ENCODE data around the gene ZDHHC13. TPM values are rescaled to one million over a fixed set of nuclear protein-coding genes. Genes with fewer than 3 reads are reported as not detected.

ZDHHC13 gene
- total and polyA plus RNA-seq, 2 of the 8 experiments (the other 6 are each of a cell fraction or from before 2014, with no cell fraction given): 22.4 to 24.1 TPM

- Histone ChIP-seq H2BK12ac (ENCODE audit: low read depth, low read length) (no peak overlapping the region), H3K4me1 (replicated peaks in 1 of 4; ENCODE audit: control insufficient read depth in 3 of 4, insufficient read depth in 4 of 4, low read length in 3 of 4) (no peaks in the 10 kb centered on the region), H3K56ac (replicated peaks; ENCODE audit: insufficient read length, low read depth, low read length) (no peak overlapping the region), H3K23ac (ENCODE audit: insufficient read length) (no peak overlapping the region), H4K5ac (ENCODE audit: insufficient read length, low read depth, low read length) (no peak overlapping the region), H3K36me3 (ENCODE audit: control insufficient read depth in 2 of 4, insufficient read depth in 4 of 4, low read length in 3 of 4) (peaks cover 3 to 45% (median 24%) of the 10 kb centered on the region in 4 experiments; a peak in 7 of 8 replicates), H3K27me3 (replicated peaks in 1 of 4; ENCODE audit: control insufficient read depth in 3 of 4, extremely low read depth in 1 of 4, insufficient read depth in 3 of 4, low read length in 3 of 4) (no peaks in the 10 kb centered on the region), H4K8ac (ENCODE audit: extremely low read depth, insufficient read depth, low read length) (no peak overlapping the region), H4K20me1 (replicated peaks in 1 of 2; ENCODE audit: control insufficient read depth in 1 of 2, insufficient read depth in 2 of 2, low read length in 2 of 2) (peaks cover 0 to 2% of the 10 kb centered on the region in 2 experiments), H2BK20ac (ENCODE audit: low read length) (no peak overlapping the region), H4K91ac (replicated peaks; ENCODE audit: insufficient read length, low read length) (no peak overlapping the region), H3K9ac (replicated peaks in 1 of 4; ENCODE audit: extremely low read depth in 1 of 4, low read depth in 3 of 4, low read length in 3 of 4) (no peak overlapping the region), H3K18ac (ENCODE audit: extremely low read depth, low read length) (no peak overlapping the region), H3K79me2 (ENCODE audit: control insufficient read depth in 1 of 2, insufficient read depth in 2 of 2, low read length in 2 of 2) (no peaks in the 10 kb centered on the region), H3K9me3 (ENCODE audit: insufficient read depth in 2 of 2, low read depth in 1 of 2, low read length in 1 of 2) (no peaks in the 10 kb centered on the region), H2BK120ac (replicated peaks; ENCODE audit: low read depth, low read length) (no peak overlapping the region), H2BK15ac (ENCODE audit: low read length) (no peak overlapping the region), H3K27ac (ENCODE audit: low read depth, low read length) (no peak overlapping the region), H3K4ac (replicated peaks; ENCODE audit: insufficient read length, low read depth, low read length) (no peak overlapping the region), H2AFZ (ENCODE audit: low read length) (no peak overlapping the region), H3K4me2 (ENCODE audit: insufficient read depth in 1 of 2, low read depth in 2 of 2, low read length in 2 of 2) (no peak overlapping the region), H2AK5ac (ENCODE audit: low read depth, low read length) (no peak overlapping the region), H2BK5ac (ENCODE audit: low read depth, low read length) (no peak overlapping the region), H3K23me2 (ENCODE audit: low read depth, low read length) (no peaks in the 10 kb centered on the region), H3K14ac (ENCODE audit: insufficient read length) (no peak overlapping the region), H3K4me3 (ENCODE audit: extremely low read depth in 1 of 4, insufficient read depth in 2 of 4, low read depth in 3 of 4, low read length in 4 of 4) (no peak overlapping the region), H3K79me1 (ENCODE audit: low read depth, low read length) (no peaks in the 10 kb centered on the region)
- DNase-seq (ENCODE audit: low read depth in 1 of 2, low spot score in 2 of 2): no peak
- POLR2A ChIA-PET (ENCODE audit: partially characterized antibody): no interaction called here
- WGBS, 2 experiments (ENCODE audit: extremely low coverage in 1 of 2, insufficient coverage in 1 of 2, insufficient read length in 1 of 2, insufficient replicate concordance in 2 of 2, low coverage in 1 of 2, low lambda C conversion rate in 2 of 2, missing lambda C conversion rate in 1 of 2): 92% methylated on average over 7 of the region's 7 CpGs; no CpG with 5 or more reads in 1 of the 2 experiments
- FAIRE-seq: no peak
- CTCF ChIA-PET (ENCODE audit: partially characterized antibody): interaction anchor here (1.2 kb wide), 1 partner anchor 103 kb away, joined by 6 read pairs; no protein-coding TSS in a partner anchor
- TF ChIP-seq CTCF (IDR thresholded peaks at IDR 0.05; ENCODE audit: control extremely low read depth in 1 of 3, insufficient read depth in 1 of 3, low read depth in 1 of 3, low read length in 3 of 3) (no peak), SP4 (IDR thresholded peaks at IDR 0.05; ENCODE audit: low read length) (no peak), JUN (IDR thresholded peaks at IDR 0.05; ENCODE audit: low read depth, low read length) (no peak), RFX5 (IDR thresholded peaks at IDR 0.05; ENCODE audit: borderline replicate concordance, low read depth, low read length) (no peak), SAP30 (IDR thresholded peaks at IDR 0.05; ENCODE audit: insufficient read depth, insufficient replicate concordance, low read length) (no peak), CHD1 (IDR thresholded peaks at IDR 0.05; ENCODE audit: low read depth, low read length) (no peak), BRCA1 (IDR thresholded peaks at IDR 0.05; ENCODE audit: low read depth, low read length) (no peak)
Measured at GRCh38 chr11:19173964-19174638, 57.1 kb downstream of the ZDHHC13 start.
